Panc1 (cell line): ENCODE measurements around the gene SERPINB1. TPM values are rescaled to one million over a fixed set of nuclear protein-coding genes. Genes with fewer than 3 reads are reported as not detected.

Experiments
- ATAC-seq: fragments of 200-7000 bp; cut with Tn5 transposase; 2 replicates; pipeline ENCODE4 v1.9.1; 2020; ENCODE audit warnings: mild to moderate bottlenecking, moderate library complexity
- Bru-seq: library from RNA; stranded (reverse); fragments of 400-500 nt; gene quantifications from one replicate; lab custom pipeline; 2021; lab: Mats Ljungman, UMichigan
- BruChase-seq, 2 experiments: library from RNA; stranded (reverse); fragments of 400-500 nt; gene quantifications; one replicate each; lab custom pipeline; 2021; lab: Mats Ljungman, UMichigan
- BruUV-seq: library from RNA; stranded (reverse); fragments of 400-500 nt; replicated peaks from 2 replicates; lab custom pipeline; 2021; lab: Mats Ljungman, UMichigan
- CTCF ChIA-PET: fragments of 300-600 bp; sonication (Branson Sonifier 250); formaldehyde crosslinking; loops from one replicate; lab custom pipeline; 2022; ENCODE audit warnings: antibody characterized with exemption; lab: Charles Lee
- POLR2A ChIA-PET: fragments of 300-600 bp; sonication (Branson Sonifier 250); formaldehyde crosslinking; loops from one replicate; lab custom pipeline; 2022; ENCODE audit warnings: antibody characterized with exemption; lab: Charles Lee
- DNase-seq: peaks from one replicate; pipeline ENCODE4 v3.0.0-alpha.2; 2010; ENCODE audit warnings: low read depth, low spot score
- H3K27ac ChIP-seq: 2 replicates; pipeline ENCODE4 v1.5.1; 2011; ENCODE audit warnings: mild to moderate bottlenecking, low read length, inconsistent platforms
- H3K27me3 ChIP-seq: fragments of 200-500 bp; sonication (Bioruptor generic); 2 replicates; pipeline ENCODE4 v1.6.0; 2014; ENCODE audit warnings: low read length, inconsistent platforms; ENCODE audit not compliant: control insufficient read depth, insufficient read depth
- H3K36me3 ChIP-seq: fragments of 200-500 bp; sonication (Bioruptor generic); 2 replicates; pipeline ENCODE4 v1.5.1; 2014; ENCODE audit warnings: inconsistent platforms, mild to moderate bottlenecking, low read length, moderate library complexity; ENCODE audit not compliant: control insufficient read depth, insufficient read depth
- H3K4me1 ChIP-seq: 2 replicates; pipeline ENCODE4 v1.5.1; 2011; ENCODE audit warnings: inconsistent platforms, mild to moderate bottlenecking, low read length, moderate library complexity; ENCODE audit not compliant: control insufficient read depth, insufficient read depth
- H3K4me3 ChIP-seq, 2 experiments: 2 replicates each; pipeline ENCODE4 v1.5.1; 2011 to 2012; ENCODE audit warnings: low read depth in 2 of 2, low read length in 2 of 2, mild to moderate bottlenecking in 2 of 2, inconsistent platforms in 1 of 2, moderate library complexity in 1 of 2
- H3K9me3 ChIP-seq: fragments of 200-500 bp; sonication (Bioruptor generic); 2 replicates; pipeline ENCODE4 v1.5.1; 2014; ENCODE audit warnings: low read depth, mild to moderate bottlenecking, inconsistent platforms, low read length, moderate library complexity; ENCODE audit not compliant: control insufficient read depth, insufficient read depth
- CTCF ChIP-seq: fragments of 450-650 bp; IDR thresholded peaks from 2 replicates; pipeline ENCODE4 v1.5.1; 2017; ENCODE audit warnings: mild to moderate bottlenecking
- POLR2AphosphoS5 ChIP-seq: IDR thresholded peaks from 2 replicates; pipeline ENCODE4 v1.6.1; 2012; ENCODE audit warnings: mild to moderate bottlenecking, low read depth, low read length, moderate library complexity
- SIN3A ChIP-seq: IDR thresholded peaks from 2 replicates; pipeline ENCODE4 v1.6.1; 2012; ENCODE audit warnings: low read depth, mild to moderate bottlenecking, low read length, moderate library complexity, borderline replicate concordance; ENCODE audit not compliant: insufficient read depth
- TCF7L2 ChIP-seq: IDR thresholded peaks from 2 replicates; pipeline ENCODE4 v1.6.1; 2011; ENCODE audit warnings: mild to moderate bottlenecking, low read depth, low read length, inconsistent platforms
- in situ Hi-C: cut with HindIII; loops from 2 replicates; pipeline ENCODE4 v1.10.0; 2016; ENCODE audit warnings: low sequenced_read_pairs, low pct_unique_long_range_greater_than_20kb
- intact Hi-C: fragments of 100-400 bp; cut with micrococcal nuclease; formaldehyde crosslinking; loops from one replicate; pipeline ENCODE4 v1.10.0; 2022; ENCODE audit not compliant: unreplicated experiment
- long read RNA-seq: library from polyadenylated mRNA; unstranded; transcript quantifications from one replicate; pipeline ENCODE4 v2.0.0, GENCODE V29; 2021; ENCODE audit not compliant: unreplicated experiment
- polyA plus RNA-seq: library from polyadenylated mRNA; unstranded; fragments of >200 nt; gene quantifications from one replicate; pipeline ENCODE4 v1.2.1, GENCODE V29; 2012; ENCODE audit warnings: missing spikeins; ENCODE audit not compliant: insufficient read length
- total RNA-seq: library from RNA; stranded (reverse); gene quantifications from one replicate; pipeline ENCODE4 v1.2.1, GENCODE V29; 2021; ENCODE audit not compliant: unreplicated experiment
- TF ChIP-seq, protein P1 (sequence below), 2 experiments: IDR thresholded peaks; 2 replicates each; pipeline ENCODE4 v1.6.1; 2011 to 2012; ENCODE audit warnings: low read depth in 2 of 2, control low read depth in 1 of 2, low read length in 1 of 2, mild to moderate bottlenecking in 1 of 2, moderate library complexity in 1 of 2; ENCODE audit not compliant: insufficient read depth in 1 of 2

Gene SERPINB1
- total RNA-seq (40.8 TPM), Bru-seq, nascent RNA (percentile 79 among the genes with signal in this experiment), BruChase-seq, experiment 1, labeled RNA remaining after a 2-hour chase (percentile 81 among the genes with signal in this experiment), BruChase-seq, experiment 2, labeled RNA remaining after a 6-hour chase (percentile 91 among the genes with signal in this experiment)
- 33.9 TPM for polyA plus RNA-seq
- long read RNA-seq, transcript SERPINB1-201 (7 exons, 2,619 nt): major isoform, 56 of 73 reads
- long read RNA-seq, partial matches to known transcripts: 11 of 73 reads
- long read RNA-seq, other reads (novel, unspliced or antisense): 6 of 73 reads

GRCh38 chr6:2841264-2842138, at the start of gene SERPINB1:
TSS of gene SERPINB1 (minus strand) at chr6:2841863. CDS start at chr6:2840586, 1,277 bp downstream.
- peak; percentile 83 for ATAC-seq
- Histone ChIP-seq H3K27me3 (no peaks in the 10 kb centered on the region), H3K27ac (peak within 1 kb of the TSS; percentile 87), H3K9me3 (no peaks in the 10 kb centered on the region), H3K36me3 (peaks cover 4% of the 10 kb centered on the region; the same call in 1 of the 2 replicates), H3K4me3 (peak within 1 kb of the TSS; percentile 49 to 75), H3K4me1 (peaks cover 51% of the 10 kb centered on the region)
- BruUV-seq: no TSS peak
- no peak for DNase-seq
- CTCF ChIA-PET: interaction anchor here (0.6 to 0.9 kb wide), 2 partner anchors 50 to 1249 kb away, joined by 5 to 8 read pairs; no protein-coding TSS in a partner anchor
- in situ Hi-C loops (no loop called here), intact Hi-C loops (loop anchor here (2.0 kb wide), 1 partner anchor 51 kb away; no protein-coding TSS in a partner anchor)
- POLR2A ChIA-PET: interaction anchor here (0.6 kb wide), 2 partner anchors 78 to 88 kb away, joined by 3 read pairs; no protein-coding TSS in a partner anchor
- TF ChIP-seq POLR2AphosphoS5 (peak; percentile 61), TCF7L2 (peak; percentile 94)
- TF ChIP-seq, protein P1, sequence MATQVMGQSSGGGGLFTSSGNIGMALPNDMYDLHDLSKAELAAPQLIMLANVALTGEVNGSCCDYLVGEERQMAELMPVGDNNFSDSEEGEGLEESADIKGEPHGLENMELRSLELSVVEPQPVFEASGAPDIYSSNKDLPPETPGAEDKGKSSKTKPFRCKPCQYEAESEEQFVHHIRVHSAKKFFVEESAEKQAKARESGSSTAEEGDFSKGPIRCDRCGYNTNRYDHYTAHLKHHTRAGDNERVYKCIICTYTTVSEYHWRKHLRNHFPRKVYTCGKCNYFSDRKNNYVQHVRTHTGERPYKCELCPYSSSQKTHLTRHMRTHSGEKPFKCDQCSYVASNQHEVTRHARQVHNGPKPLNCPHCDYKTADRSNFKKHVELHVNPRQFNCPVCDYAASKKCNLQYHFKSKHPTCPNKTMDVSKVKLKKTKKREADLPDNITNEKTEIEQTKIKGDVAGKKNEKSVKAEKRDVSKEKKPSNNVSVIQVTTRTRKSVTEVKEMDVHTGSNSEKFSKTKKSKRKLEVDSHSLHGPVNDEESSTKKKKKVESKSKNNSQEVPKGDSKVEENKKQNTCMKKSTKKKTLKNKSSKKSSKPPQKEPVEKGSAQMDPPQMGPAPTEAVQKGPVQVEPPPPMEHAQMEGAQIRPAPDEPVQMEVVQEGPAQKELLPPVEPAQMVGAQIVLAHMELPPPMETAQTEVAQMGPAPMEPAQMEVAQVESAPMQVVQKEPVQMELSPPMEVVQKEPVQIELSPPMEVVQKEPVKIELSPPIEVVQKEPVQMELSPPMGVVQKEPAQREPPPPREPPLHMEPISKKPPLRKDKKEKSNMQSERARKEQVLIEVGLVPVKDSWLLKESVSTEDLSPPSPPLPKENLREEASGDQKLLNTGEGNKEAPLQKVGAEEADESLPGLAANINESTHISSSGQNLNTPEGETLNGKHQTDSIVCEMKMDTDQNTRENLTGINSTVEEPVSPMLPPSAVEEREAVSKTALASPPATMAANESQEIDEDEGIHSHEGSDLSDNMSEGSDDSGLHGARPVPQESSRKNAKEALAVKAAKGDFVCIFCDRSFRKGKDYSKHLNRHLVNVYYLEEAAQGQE (IDR thresholded peaks at IDR 0.05; ENCODE audit: insufficient read depth in 1 of 2, low read depth in 2 of 2, low read length in 1 of 2): no peak

- POLR2A ChIA-PET: interaction anchor here (0.6 kb wide), 1 partner anchor 97 kb away, joined by 14 read pairs; no protein-coding TSS in a partner anchor
- CTCF ChIA-PET: interaction anchor here (0.7 kb wide), 1 partner anchor 27 kb away, joined by 12 read pairs; no protein-coding TSS in a partner anchor
- no peak for ATAC-seq
- H3K27ac ChIP-seq: no peak overlapping the region
- no peaks in the 10 kb centered on the region for H3K36me3 ChIP-seq
- no TSS peak for BruUV-seq
- intact Hi-C loops (no loop called here), in situ Hi-C loops (loop anchor here (5.0 kb wide), 1 partner anchor 41 kb away; no protein-coding TSS in a partner anchor)
- H3K4me3 ChIP-seq: no peak overlapping the region
- TF ChIP-seq POLR2AphosphoS5: no peak
- TF ChIP-seq SIN3A: no peak
- no peak for TF ChIP-seq TCF7L2
- TF ChIP-seq, protein P1 (IDR thresholded peaks at IDR 0.05; ENCODE audit: insufficient read depth in 1 of 2, low read depth in 2 of 2, low read length in 1 of 2): no peak
- TF ChIP-seq CTCF: no peak
- DNase-seq: no peak
- no peaks in the 10 kb centered on the region for H3K27me3 ChIP-seq
- H3K9me3 ChIP-seq: no peaks in the 10 kb centered on the region
- H3K4me1 ChIP-seq: no peaks in the 10 kb centered on the region
These were observed 49.5 kb upstream of the SERPINB1 start for GRCh38 chr6:2890976-2891767.
